CD4-positive, alpha-beta T cell treated with Interleukin-10 for 1 hour (primary cell): ENCODE data around the gene ADAMTS2.
"Not testable (repeated sequence)": the region's sequence is repeated elsewhere in the genome, so short reads cannot be mapped to it uniquely, and the experiment has no call there.

ENCODE experiments used
- DNase-seq: peaks from one replicate; pipeline ENCODE4 v3.0.0-alpha.2; 2020

The ADAMTS2 gene

DNA sequence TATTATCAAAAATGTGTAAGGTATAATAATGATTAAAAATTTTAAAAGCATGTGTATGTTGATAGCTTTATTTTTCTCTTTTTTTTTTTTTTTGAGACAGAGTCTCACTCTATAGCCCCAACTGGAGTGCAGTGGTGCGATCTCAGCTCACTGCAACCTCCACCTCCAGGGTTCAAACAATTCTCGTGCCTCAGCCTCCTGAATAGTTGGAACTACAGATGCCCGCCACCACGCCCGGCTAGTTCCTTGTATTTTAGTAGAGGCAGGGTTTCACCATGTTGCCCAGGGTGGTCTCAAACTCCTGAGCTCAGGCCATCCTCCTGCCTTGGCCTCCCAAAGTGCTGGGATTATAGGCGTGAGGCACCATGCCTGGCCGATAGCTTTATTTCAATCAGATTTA, 20.9 kb downstream of the ADAMTS2 start:
- not testable (repeated sequence) for DNase-seq

DNA sequence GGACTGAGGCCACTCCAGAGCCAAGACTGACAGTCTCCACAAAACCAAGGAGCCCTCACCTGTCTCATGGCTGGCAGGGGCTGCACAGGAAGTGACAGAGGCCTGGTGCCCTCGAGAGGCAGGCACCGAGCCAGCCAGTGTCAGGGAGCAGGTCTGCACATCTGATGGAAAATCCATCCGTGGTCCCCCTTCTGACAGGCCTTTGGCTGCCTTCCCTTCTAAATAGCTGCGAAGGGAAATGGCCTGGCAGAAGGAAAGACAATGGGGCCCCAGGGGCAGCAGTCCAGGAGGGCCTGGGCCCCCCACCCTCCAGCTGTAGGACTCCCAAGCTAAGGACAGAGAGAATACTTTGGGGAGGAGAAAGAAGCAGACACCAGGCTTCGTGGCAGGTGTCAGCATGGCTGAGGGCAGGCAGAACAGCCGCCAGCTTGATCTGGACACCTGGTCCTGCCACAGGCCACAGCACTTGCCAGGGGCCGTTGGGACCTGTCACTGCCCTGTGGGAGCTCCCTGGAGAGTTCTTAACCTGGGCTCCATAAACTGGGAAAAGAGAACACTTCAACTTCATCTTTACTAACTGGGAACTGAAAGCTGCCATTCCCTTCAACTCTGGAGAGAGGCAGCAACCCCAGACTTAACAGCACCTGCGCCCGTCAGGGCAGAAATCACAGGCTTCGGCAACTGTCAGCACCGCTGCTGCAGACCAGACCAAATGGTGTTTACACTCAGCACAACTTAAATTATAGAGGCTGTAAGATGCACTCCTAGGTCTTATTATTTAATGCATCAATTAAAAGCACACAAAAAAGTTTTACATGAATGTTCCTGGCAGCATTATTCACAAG, 22.0 kb downstream of the ADAMTS2 start:
- no peak for DNase-seq

DNA sequence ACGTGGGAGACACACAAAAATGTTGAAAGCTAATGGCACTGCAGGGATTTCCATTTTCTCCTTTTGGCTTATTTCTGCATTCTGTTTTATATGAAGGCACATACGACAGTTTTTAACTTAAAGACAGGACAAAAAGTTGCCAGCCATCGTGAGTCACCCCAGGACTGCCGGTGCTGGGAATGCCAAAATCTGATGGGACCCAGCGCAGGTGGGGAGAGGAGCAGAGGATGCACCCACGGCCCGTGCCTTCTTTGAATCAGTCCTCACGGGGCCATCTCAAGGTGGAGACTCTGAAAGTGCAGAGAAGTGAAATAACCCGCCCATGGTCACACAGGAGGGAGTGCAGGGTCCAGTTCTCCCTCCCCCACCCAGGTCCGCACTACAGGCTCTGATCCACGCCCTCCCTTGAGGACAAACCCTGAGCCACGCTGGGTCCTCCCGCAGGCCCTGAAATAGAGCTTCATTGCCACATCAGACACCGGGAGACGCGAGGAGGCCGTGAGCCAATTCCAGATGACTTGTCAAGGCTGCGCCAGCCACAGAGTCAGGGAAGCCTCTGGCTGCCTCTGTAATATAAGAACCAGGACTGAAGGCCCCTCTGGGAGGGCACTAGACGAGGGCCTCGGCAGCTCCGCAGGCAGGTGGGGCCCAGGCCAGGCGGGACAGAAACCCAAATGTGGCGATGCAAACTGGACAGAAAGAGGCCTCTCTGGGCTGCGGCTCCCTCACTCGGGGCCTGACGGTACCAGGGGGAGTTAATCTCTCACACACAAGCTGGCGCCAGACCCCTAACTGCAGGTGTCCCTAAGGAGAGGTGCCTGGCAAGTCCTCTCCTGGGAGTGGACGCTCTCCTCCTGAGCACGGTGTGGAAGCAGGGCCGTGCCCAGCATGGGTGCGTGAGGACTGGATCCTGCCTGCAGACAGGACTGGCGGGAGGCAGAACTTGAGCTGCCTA, 22.9 kb downstream of the ADAMTS2 start:
- no peak for DNase-seq

- no peak for DNase-seq
These were observed 23.9 kb downstream of the ADAMTS2 start for GRCh38 chr5:179321206-179321987.

DNA sequence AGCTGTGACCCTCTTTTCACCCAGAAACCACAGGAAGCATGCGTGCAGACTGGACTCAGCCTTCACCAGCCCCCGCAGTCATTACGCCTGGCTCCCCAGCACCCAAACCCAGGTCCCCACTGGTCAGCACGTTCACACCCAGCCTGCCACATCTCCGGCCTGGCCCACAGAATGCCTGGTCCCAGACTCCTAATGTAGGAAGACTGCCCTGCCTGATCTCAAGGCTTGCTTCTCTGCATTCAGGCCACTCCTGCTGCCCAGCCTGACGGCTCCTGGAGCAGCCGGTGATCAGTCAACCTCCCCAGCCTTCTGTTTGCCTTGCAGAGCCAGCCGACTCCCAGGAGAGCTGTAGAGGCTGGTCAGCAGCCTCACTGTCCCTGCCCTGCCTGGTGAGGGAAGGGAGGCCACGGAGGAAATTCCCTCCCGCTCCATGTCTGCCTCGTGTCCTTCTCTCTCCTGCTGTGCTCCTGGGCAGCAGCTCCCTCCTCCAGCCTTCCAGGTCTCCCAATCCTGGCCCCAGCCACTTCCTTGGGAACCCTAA, 25.4 kb downstream of the ADAMTS2 start:
- DNase-seq = no peak

DNA sequence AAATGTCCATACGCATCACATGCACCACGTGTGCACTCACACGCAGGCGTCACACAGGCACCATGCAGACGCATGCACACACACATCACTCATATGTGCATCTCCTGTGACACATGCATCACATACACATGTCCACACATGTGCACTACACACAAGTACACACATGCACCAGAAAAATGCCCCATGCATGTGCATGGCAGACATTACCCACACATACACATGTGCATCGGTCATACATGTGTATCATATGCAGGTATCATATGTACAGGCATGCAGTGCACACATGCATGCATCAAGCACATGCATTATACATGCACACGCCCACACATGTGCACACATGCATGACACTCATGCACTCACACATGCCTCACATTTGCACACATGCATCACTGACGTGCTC, 26.1 kb downstream of the ADAMTS2 start:
- no peak for DNase-seq

DNA sequence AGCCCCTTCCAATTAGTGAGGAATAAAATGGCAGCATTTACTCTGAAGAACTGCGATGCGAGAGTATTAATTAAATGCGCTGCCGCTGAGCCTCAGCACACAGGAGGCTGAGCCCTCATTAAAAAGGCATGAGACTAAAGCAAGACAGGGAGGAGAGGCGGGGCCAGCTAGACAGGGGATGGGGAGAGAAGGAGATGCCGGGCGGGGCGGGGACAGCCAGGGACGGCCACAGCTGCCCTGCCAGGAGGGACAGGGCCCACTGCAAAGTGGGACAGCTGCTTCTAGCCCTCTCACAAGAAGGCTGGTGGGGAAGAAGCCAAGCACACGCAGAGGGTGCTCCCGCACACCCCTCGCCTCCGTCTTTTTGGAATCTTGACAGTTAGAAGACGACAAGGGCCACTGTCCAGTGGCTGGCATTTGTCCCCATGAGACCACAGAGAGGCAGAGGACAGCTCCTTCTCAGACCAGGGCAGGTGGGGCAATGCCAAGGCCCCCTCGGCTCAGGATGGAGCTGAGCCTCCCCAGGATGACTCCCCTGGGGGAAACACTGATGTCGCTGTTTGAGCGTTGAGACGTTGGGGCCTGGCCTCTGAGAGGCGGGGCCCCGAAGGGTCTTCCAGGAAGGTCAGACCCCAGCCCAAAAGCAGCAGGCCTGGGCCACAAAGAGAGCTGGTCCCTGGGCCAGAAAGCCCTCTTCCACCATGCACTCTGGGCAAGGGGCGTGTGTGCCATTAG, 26.9 kb downstream of the ADAMTS2 start:
- DNase-seq = no peak

DNA sequence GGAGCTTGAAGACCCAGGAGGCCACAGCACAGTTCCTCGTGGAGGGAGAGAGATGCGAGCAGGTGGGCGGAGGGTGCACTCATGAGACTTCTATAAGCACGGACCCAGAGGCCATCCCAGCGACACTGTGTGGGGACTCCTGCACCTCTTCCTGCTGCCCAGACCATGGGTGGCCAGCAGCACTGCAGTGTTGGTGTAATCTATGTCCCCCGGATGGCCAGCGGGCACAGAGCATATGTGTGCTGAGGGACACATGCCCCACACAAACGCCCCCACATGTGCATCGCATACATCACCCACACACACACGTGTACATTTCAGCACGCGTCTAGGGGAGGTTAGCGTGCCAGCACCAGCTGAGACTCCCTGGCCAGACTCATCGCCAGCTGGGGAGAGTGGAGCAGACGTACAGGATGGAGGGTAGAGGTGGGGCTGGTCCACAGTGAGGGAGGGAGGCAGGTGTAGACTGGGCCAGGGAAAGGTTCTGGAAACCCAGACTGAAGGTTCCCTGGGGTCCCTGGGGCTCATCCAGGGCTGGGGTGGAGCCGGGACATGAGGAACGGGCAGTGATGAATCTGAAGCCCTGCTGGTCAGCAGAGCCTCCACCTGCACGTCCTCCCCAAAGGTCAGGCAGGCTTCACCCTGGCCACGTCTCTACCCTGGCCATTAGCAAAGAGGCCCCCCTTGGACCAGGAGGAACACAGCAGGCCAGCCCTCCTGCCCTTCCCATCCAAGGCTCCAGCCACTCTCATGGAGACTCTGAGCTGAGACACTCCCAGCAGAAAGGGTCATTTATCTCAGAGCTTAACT, 27.6 kb downstream of the ADAMTS2 start:
- no peak for DNase-seq

DNA sequence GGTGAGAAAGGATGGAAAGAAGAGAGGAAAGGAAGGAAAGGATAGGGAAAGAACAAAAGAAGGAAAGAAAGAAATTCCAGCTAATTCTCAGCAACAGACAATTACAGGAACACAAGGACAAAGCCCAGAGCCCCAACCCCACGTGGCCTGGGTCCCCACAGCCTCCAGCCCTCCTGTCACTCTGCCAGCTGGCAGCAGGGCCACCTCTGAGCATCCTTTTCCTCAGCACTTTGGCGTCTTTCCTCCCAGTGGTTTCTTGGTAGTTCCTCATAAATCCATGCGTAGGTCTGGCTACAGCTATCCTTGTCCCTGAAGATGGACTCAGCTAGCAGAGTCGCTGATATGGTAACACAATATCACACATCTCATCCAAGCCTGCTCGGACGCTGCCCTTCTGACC, 28.3 kb downstream of the ADAMTS2 start:
- DNase-seq = no peak

DNA sequence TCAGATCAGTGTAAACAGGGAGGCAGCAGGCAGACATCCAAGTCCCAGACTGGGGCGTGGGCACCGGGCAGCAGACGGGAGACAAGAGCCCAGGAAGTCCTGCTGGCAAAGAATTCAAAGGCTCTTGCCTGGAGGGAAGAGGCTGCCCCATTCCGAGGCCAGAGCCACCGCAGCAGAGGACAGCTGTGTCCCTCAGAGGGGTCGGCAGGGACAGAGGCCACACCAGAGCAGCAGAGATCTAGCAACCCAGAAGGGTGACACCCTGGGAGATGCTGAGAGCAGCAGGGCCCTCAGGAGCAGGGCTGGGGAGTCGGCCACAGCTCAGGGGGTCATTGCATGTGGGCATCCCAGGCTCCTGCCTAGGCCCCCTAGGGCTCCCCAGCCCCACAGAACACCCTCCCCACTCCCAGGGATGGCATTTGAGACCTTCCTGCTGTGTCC, 29.1 kb downstream of the ADAMTS2 start:
- DNase-seq = no peak

DNA sequence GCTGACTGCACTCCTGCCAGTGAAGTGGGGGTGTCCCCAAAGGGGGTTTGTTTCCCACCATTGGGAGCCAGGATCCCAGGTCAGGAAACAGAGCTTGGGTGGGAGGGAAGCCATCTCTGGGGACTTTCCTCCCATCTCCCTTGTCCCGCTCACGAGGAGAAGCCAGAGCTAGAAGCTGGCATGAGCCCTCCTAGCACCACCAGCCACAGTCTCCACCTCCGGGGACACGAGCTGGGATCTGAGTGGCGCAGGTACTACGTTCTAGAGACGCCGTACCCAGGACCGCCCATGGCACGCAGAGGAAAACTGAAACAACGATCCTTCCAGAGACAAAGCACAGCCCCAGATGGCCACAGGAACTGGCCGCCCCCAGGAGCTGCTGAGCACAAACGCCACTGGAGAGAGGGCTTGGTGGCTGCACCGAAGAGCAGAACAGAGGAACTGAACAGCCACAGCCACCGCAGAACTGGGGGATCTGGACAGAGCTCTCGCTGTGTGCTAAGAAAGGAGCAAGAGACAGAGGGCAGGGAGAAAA, 29.8 kb downstream of the ADAMTS2 start:
- no peak for DNase-seq

DNA sequence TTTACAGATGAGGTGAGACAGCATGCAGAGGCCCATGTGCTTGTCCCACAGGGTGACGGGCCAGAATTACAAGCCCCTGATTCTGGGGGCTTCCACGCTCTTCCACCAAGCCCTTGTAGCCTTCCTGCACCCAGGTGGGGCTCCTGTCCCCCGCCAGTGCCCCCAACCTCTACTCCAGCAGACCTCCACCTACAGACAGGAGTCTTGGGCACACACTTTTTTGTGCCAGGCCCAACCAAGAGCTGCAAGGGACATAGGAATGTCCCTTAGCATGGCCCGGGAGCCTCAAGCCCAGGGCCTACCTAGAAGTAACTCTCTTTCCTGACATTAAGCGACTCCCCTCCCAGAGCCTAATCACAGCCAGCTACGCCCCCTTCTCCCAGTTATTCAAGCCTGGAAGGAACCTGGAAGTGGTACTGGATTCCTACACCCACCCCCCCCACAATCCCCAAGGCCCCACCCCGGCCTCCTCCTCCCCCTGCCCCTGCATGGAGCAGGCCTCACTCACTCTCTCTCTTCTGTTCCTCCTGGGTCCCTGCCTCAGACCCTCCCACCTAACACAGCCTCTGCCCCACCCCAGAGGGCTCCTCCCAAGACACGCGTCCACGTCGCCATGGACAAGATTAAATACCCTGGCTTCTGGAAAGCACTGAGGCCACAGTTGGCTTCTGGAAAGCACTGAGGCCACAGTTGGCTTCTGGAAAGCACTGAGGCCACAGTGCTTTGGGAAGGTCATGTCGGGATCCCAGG, 30.5 kb downstream of the ADAMTS2 start:
- no peak for DNase-seq

GRCh38 chr5:179313849-179314521, 31.3 kb downstream of the ADAMTS2 start:
- no peak for DNase-seq

- DNase-seq = no peak
These were observed 32.6 kb downstream of the ADAMTS2 start for GRCh38 chr5:179312557-179313235.

- no peak for DNase-seq
These were observed 33.7 kb downstream of the ADAMTS2 start for GRCh38 chr5:179311581-179311980.

- DNase-seq = no peak
These were observed 34.2 kb downstream of the ADAMTS2 start for GRCh38 chr5:179311091-179311470.

DNA sequence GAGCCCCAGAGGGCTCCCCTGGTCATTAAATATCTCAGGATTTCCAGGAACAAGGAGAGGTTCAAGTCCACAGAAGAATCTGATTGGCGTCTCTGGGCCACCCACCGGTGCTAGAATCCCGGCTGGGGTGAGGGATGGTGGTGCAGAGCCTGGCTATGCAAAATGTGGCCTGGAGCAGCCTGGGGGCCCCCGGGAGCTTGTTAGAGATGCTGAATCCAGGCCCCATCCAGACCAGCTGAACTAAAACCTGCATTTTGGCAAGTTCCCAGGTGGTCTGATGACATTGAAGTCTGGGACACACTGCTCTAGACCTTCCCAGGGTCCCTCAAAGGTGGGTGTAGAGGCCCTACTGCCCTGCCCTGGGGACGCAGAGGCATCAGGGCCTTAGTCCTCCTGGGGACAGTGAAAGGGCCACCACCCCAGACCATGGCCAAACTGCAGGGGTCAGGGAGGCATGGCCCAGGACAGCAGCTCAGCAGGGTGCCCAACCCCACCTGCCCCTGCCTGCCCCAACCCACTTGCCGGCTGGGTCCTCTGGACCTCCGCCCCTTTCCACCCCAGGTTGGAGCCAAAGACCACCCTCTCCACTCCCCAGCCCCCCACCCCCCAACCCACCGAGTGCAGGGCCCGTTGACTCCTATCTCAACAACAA, 34.7 kb downstream of the ADAMTS2 start:
- DNase-seq = no peak

- DNase-seq = no peak
These were observed 35.4 kb downstream of the ADAMTS2 start for GRCh38 chr5:179309751-179310320.
